DND-41 (cell line): ENCODE data around the gene TRPC3.
A peak's percentile ranks its signal among the peaks of the same experiment; 100 is the strongest.

ENCODE experiments used
- EZH2 ChIP-seq: IDR thresholded peaks from 3 replicates; pipeline ENCODE4 v1.6.1; 2012; ENCODE audit warnings: borderline replicate concordance, low read depth, mild to moderate bottlenecking, moderate library complexity, low read length, inconsistent platforms; ENCODE audit not compliant: severe bottlenecking
- TF ChIP-seq, protein P1 (sequence below): IDR thresholded peaks from 2 replicates; pipeline ENCODE4 v1.5.1; 2012; ENCODE audit warnings: borderline replicate concordance, low read length, moderate library complexity, mild to moderate bottlenecking; ENCODE audit not compliant: poor library complexity, severe bottlenecking; ENCODE audit errors: extremely low read depth

DNA sequence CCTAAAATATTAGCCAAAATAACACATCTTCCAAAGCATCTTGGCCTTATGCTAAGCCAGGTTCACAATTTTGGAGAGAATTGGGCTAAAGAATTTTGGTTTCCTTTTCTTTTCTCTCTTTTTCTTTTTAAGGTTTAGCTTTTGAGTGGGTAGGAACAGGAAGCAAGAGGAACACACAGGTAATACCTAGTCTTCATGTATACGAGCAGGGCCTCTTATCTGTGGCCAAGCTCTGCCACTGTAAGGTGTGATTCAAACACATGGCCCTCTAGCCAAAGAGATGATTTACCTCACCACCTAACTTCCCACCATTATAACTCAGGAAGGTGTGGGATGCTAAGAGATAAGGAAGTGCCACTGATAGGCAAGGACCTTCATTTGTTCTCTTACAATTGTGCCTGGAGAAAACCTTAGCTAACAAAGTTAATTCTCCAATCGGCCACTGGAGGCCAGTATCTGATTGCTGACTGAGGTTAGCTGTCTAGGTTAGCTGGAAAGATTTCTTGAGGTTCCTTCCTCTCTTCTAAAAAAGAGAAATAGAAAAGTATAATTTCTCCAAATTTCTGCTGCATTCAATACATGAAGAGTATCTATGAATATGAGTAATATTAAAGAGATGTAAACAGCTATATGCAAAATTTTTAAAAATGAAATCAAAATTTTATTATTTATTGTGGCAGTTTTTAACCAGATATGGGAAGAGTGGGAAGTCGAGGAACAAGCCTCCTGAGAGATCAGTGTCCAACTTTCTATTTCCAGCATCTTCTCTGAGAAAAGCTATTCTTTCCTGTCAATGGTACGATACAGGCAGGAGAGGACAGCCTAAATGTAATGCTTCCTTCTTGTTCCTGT lies 51.5 kb downstream of the TRPC3 start:
- TF ChIP-seq, protein P1, sequence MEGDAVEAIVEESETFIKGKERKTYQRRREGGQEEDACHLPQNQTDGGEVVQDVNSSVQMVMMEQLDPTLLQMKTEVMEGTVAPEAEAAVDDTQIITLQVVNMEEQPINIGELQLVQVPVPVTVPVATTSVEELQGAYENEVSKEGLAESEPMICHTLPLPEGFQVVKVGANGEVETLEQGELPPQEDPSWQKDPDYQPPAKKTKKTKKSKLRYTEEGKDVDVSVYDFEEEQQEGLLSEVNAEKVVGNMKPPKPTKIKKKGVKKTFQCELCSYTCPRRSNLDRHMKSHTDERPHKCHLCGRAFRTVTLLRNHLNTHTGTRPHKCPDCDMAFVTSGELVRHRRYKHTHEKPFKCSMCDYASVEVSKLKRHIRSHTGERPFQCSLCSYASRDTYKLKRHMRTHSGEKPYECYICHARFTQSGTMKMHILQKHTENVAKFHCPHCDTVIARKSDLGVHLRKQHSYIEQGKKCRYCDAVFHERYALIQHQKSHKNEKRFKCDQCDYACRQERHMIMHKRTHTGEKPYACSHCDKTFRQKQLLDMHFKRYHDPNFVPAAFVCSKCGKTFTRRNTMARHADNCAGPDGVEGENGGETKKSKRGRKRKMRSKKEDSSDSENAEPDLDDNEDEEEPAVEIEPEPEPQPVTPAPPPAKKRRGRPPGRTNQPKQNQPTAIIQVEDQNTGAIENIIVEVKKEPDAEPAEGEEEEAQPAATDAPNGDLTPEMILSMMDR, result peak; percentile 78
- no peak for TF ChIP-seq EZH2
